Muscle layer of duodenum (tissue), 2 donors: ENCODE results near the gene PCDHGA9.

Experiments used
- H3K27ac ChIP-seq: one replicate; pipeline ENCODE4 v1.7.0; 2013; ENCODE audit warnings: mild to moderate bottlenecking, low read length
- H3K27me3 ChIP-seq: one replicate; pipeline ENCODE4 v1.7.0; 2013; ENCODE audit warnings: low read depth, mild to moderate bottlenecking, control low read depth, low read length
- H3K36me3 ChIP-seq, 2 donors: one replicate each; pipeline ENCODE4 v1.7.0; 2013; ENCODE audit warnings: low read length in 2 of 2, control low read depth in 1 of 2, mild to moderate bottlenecking in 1 of 2; ENCODE audit not compliant: insufficient read depth in 2 of 2, control insufficient read depth in 1 of 2
- H3K4me1 ChIP-seq, 2 donors: one replicate each; pipeline ENCODE4 v1.7.0; 2013; ENCODE audit warnings: low read length in 2 of 2, mild to moderate bottlenecking in 2 of 2, control low read depth in 1 of 2, moderate library complexity in 1 of 2; ENCODE audit not compliant: insufficient read depth in 2 of 2, control insufficient read depth in 1 of 2
- H3K4me3 ChIP-seq, 2 donors: one replicate each; pipeline ENCODE4 v1.7.0; 2013; ENCODE audit warnings: low read length in 2 of 2, low read depth in 1 of 2, mild to moderate bottlenecking in 1 of 2
- H3K9me3 ChIP-seq, 2 donors: one replicate each; pipeline ENCODE4 v1.7.0; 2013; ENCODE audit warnings: low read length in 2 of 2, control low read depth in 1 of 2, mild to moderate bottlenecking in 1 of 2; ENCODE audit not compliant: control insufficient read depth in 1 of 2
- donor health status: healthy.

PCDHGA9 gene

DNA sequence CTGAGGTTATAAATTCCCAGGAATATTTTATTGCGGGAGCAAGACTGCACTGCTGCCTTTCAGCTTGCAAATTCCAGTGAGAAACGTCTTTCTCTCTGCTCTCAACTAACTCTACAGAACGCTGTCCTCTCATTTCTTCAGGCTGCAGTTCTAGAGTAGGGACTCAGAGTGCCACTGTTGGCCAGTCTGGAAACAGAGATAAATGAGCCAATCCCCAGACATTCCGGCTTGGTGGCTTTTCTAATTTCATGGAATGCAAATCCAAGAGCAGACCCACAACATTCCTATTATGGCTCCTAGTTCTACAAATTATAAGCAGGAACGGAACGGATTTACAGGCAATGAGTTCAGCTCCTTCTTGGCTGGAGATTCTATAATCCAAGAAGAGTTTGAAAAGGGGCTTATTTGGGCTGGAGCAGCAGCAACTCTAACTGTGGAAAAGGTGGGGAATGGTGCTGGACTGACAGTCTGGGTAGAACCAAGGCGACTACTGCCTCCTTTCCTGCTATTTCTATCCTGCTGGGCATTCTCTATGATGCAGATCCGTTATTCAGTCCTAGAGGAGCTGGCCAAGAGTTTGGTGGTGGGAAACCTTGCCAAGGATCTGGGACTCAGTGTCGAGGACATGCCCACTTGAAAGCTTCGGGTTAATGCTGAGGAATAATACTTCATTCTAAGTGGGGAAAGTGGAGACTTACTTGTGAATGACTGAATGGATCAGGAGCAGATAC, 37.0 kb downstream of the PCDHGA9 start:
- H3K27me3 ChIP-seq = no peaks in the 10 kb centered on the region
- peaks cover 0 to 3% of the 10 kb centered on the region in 2 donors for H3K36me3 ChIP-seq
- H3K27ac ChIP-seq = no peak overlapping the region
- peak overlapping the region in 1 of 2 donors; percentile 43 for H3K4me3 ChIP-seq
- H3K4me1 ChIP-seq = no peaks in the 10 kb centered on the region
- peaks cover 31 to 53% of the 10 kb centered on the region in 2 donors for H3K9me3 ChIP-seq

DNA sequence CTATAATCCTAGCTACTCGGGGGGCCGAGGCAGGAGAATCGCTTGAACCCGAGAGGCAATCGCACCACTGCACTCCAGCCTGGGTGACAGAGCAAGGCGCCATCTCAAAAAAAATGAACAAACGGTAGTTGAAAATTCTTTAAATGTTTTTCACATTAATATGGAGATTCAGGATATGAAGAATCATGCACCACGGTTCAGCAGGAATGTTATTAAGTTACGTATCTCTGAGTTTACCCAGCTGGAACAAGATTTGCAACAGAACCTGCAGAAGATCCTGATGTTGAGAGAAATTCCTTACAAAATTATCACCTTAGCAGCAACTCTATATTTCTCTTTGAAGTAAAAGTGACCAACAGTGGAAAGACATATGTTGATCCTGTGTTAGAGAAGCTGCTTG, 37.8 kb downstream of the PCDHGA9 start:
- H3K36me3 ChIP-seq = peaks cover 0 to 3% of the 10 kb centered on the region in 2 donors
- no peaks in the 10 kb centered on the region for H3K27me3 ChIP-seq
- no peak overlapping the region for H3K27ac ChIP-seq
- H3K4me3 ChIP-seq = peak overlapping the region in 1 of 2 donors; percentile 39
- H3K4me1 ChIP-seq = no peaks in the 10 kb centered on the region
- peaks cover 28 to 56% of the 10 kb centered on the region in 2 donors for H3K9me3 ChIP-seq

DNA sequence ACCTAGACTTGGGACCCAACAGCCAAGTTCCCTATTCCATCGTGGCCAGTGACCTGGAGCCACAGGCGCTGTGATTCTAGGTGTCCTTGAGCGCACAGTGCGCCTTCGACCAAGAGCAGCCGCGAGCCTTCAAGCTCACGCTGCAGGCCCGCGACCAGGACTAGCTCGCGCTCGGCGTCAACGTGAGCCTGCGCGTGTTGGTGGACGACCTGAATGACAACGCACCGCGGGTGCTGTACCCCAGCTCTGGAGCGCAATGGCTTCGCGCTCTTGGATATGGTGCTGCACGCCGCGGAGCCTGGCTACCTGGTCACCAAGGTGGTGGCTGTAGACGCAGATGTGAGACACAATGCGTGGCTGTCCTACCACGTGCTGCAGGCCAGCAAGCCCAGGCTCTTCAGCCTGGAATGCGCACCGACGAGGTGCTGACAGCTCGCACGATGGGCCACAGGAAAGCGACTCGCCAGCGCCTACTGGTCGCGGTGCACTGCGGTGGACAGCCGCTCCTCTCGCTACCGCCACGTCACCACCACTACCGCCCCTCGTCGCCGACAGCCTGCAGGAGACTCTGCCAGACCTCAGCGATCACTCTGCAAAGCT, 39.1 kb downstream of the PCDHGA9 start:
- Histone ChIP-seq H3K27me3 (no peaks in the 10 kb centered on the region), H3K36me3 (peaks cover 0 to 3% of the 10 kb centered on the region in 2 donors), H3K27ac (no peak overlapping the region), H3K4me3 (peak overlapping the region in 1 of 2 donors; percentile 39), H3K4me1 (no peaks in the 10 kb centered on the region), H3K9me3 (peaks cover 16 to 53% of the 10 kb centered on the region in 2 donors)
